Mucosa of descending colon (tissue), 3 donors: ENCODE measurements around the gene ZBED4. TPM values are rescaled to one million over a fixed set of nuclear protein-coding genes. Genes with fewer than 3 reads are reported as not detected.
"Not testable (repeated sequence)": the region's sequence is repeated elsewhere in the genome, so short reads cannot be mapped to it uniquely, and the experiment has no call there.

Source experiments
- ATAC-seq: fragments of 200-7000 bp; cut with Tn5 transposase; one replicate; pipeline ENCODE4 v1.9.1; 2020; ENCODE audit warnings: mild to moderate bottlenecking, moderate library complexity
- DNase-seq, 3 donors: peaks; one replicate each; pipeline ENCODE4 v3.0.0-alpha.2; 2020
- H3K36me3 ChIP-seq: fragments of 200-600 bp; one replicate; pipeline ENCODE4 v1.8.0; 2021; ENCODE audit warnings: low read depth, mild to moderate bottlenecking
- H3K4me1 ChIP-seq: fragments of 200-600 bp; one replicate; pipeline ENCODE4 v1.8.0; 2021; ENCODE audit warnings: low read depth, mild to moderate bottlenecking
- H3K4me3 ChIP-seq: fragments of 200-600 bp; one replicate; pipeline ENCODE4 v1.8.0; 2021; ENCODE audit warnings: mild to moderate bottlenecking
- H3K9me3 ChIP-seq: fragments of 200-600 bp; one replicate; pipeline ENCODE4 v1.8.0; 2021; ENCODE audit warnings: mild to moderate bottlenecking
- intact Hi-C, 2 donors: fragments of 100-400 bp; cut with DNase I in 1 of 2; cut with micrococcal nuclease in 1 of 2; formaldehyde crosslinking; loops; one replicate each; pipeline versions ENCODE4 v1.11.0 to v1.11.1; 2022; cut with DNase I, micrococcal nuclease
- total RNA-seq, 3 donors: library from RNA; stranded (reverse); fragmentation: NEBNext Ultra II Directional in 2 of 3; extraction: Animal tissue kit (Norgen Biotek cat#: 25700) in 2 of 3; gene quantifications; one replicate each; pipeline versions ENCODE4 v1.2.1 to v1.2.4, GENCODE V29; 2021 to 2023
- TF ChIP-seq, protein P1 (sequence below): fragments of 200-600 bp; IDR thresholded peaks from one replicate; pipeline ENCODE4 v1.8.0; 2022; ENCODE audit warnings: antibody characterized with exemption, mild to moderate bottlenecking
- donor health status: DM: no; HTN: no; CAD: no; lungs with moderate emphysema.
- donor health status: DM: no; HTN: no; CAD: no.
- donor health status: DM: no; HTN: yes; CAD: no.

The ZBED4 gene
- total RNA-seq, 3 donors from 2014 or later: 13.7 to 18.2 (median 18.1) TPM

GRCh38 chr22:49817359-49817758 lies 36.3 kb upstream of the ZBED4 start:
- no peaks in the 10 kb centered on the region for H3K36me3 ChIP-seq
- H3K4me3 ChIP-seq: no peak overlapping the region
- H3K9me3 ChIP-seq: no peaks in the 10 kb centered on the region
- H3K4me1 ChIP-seq: peaks cover 6% of the 10 kb centered on the region
- ATAC-seq (no peak), DNase-seq (no peak)
- TF ChIP-seq, protein P1, sequence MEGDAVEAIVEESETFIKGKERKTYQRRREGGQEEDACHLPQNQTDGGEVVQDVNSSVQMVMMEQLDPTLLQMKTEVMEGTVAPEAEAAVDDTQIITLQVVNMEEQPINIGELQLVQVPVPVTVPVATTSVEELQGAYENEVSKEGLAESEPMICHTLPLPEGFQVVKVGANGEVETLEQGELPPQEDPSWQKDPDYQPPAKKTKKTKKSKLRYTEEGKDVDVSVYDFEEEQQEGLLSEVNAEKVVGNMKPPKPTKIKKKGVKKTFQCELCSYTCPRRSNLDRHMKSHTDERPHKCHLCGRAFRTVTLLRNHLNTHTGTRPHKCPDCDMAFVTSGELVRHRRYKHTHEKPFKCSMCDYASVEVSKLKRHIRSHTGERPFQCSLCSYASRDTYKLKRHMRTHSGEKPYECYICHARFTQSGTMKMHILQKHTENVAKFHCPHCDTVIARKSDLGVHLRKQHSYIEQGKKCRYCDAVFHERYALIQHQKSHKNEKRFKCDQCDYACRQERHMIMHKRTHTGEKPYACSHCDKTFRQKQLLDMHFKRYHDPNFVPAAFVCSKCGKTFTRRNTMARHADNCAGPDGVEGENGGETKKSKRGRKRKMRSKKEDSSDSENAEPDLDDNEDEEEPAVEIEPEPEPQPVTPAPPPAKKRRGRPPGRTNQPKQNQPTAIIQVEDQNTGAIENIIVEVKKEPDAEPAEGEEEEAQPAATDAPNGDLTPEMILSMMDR: no peak
- intact Hi-C loops: no loop called here

GRCh38 chr22:49820984-49821383 lies 32.7 kb upstream of the ZBED4 start:
- TF ChIP-seq, protein P1: no peak
- Histone ChIP-seq H3K4me1 (peaks cover 26% of the 10 kb centered on the region), H3K9me3 (no peaks in the 10 kb centered on the region), H3K36me3 (peaks cover 7% of the 10 kb centered on the region), H3K4me3 (no peak overlapping the region)
- intact Hi-C loops: no loop called here
- ATAC-seq (no peak), DNase-seq (no peak)

DNA sequence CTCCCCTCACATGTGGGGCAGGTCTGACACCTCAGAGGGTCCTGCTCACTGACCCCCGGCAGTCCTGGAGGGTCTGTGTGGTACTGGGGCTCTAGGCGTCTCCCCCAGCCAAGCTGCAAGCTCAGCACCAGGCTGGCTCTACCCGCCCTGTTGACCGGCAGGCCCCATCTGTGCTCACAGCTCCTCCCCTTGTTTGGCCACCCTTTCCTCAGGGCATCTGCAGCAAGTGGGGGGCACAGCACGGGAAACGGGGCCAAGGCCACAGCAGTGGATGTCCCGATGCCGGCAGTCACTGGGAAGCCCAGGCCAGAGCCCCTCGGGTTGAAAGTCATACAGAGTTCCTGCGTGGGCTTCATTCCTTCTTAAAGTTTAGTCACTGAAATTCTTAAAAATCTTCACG lies 31.9 kb upstream of the ZBED4 start:
- peaks cover 28% of the 10 kb centered on the region for H3K4me1 ChIP-seq
- H3K9me3 ChIP-seq, DNase-seq, intact Hi-C loops, H3K4me3 ChIP-seq, H3K36me3 ChIP-seq, ATAC-seq: not testable (repeated sequence)

DNA sequence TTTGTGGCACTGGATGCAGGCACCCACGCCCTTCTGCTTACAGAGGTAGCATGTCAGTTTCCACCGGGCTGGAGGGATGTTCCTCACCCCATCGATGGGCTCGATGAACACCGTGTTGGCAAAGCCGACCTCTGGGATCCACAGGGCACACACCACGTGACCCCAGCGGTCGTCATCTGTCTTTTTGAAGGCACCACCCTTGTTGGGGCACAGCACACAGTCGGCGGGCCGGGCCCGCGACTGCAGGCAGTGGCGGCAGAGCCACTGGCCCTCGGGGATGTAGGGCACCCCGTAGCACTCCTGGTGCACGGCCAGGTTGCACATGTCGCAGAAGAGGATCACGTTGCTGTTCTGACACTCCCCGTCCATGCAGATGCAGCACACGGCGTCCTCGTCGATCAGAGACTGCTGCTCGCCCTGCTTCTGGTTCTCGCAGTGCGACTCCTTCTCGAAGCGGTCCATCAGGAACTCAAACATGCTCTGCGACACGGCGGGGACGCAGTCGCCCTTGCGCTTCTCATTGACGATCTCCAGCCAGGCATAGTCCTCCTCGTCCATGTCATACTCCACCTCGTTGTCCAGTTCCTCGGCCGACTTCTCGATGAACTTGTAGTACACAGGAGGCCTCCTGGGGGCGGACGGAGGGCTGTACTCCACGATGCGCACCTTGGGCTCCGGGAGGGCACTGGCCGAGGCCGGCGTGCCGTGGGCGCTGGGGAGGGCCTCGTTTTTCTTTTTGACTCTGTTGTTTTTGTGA lies 30.2 kb upstream of the ZBED4 start:
- TF ChIP-seq, protein P1: no peak
- intact Hi-C loops: no loop called here
- Histone ChIP-seq H3K36me3 (peaks cover 7% of the 10 kb centered on the region), H3K4me1 (peaks cover 28% of the 10 kb centered on the region), H3K4me3 (no peak overlapping the region), H3K9me3 (no peaks in the 10 kb centered on the region)
- no peak for ATAC-seq
- DNase-seq: no peak

DNA sequence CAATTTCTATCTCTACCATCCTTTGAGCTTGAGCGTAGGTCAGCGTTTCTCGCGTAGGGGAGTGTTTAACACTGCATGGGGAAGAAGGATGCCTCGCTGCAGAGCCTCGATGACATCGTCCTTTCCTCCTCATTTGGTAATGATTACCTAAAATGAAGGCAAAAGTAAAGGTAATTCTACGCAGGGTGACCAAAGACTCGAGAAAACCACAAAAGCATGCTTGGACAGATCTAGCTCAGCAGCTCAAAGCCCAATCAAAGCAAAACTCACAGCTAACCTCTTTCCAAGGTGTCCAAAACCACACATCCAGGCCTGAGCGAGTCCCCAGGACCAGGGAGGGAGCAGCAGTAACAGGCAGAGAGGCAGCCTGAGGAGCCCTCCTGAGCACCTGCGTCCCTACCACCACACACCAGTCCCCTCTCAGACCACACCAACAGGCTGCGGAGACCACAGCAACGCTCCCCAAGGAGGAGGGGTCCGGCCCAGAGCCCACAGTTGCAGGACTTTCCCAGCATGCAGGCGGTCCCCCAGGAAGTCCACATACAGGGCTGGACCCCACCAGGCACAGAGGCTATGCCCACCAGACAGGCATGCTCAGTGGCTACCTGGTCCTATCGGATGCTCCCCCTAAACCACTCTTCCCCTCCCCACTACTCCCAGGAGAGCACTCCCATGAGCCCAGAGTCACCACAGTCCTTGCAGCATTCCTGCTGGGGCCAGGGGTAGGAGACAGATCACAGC lies 29.3 kb upstream of the ZBED4 start:
- ATAC-seq (no peak), DNase-seq (no peak)
- no peak overlapping the region for H3K4me3 ChIP-seq
- peaks cover 7% of the 10 kb centered on the region for H3K36me3 ChIP-seq
- intact Hi-C loops: no loop called here
- H3K4me1 ChIP-seq: peaks cover 28% of the 10 kb centered on the region
- no peaks in the 10 kb centered on the region for H3K9me3 ChIP-seq
- TF ChIP-seq, protein P1: no peak

- Histone ChIP-seq H3K4me1 (peaks cover 28% of the 10 kb centered on the region), H3K4me3 (no peak overlapping the region), H3K36me3 (peaks cover 7% of the 10 kb centered on the region), H3K9me3 (no peaks in the 10 kb centered on the region)
- ATAC-seq: no peak
- TF ChIP-seq, protein P1: no peak
- intact Hi-C loops: no loop called here
- DNase-seq: no peak
Observed at GRCh38 chr22:49824936-49825335, 28.7 kb upstream of the ZBED4 start.
